ENCODE data around the gene E2F3. TPM values are rescaled to one million over a fixed set of nuclear protein-coding genes. Genes with fewer than 3 reads are reported as not detected.
"Not testable (repeated sequence)": the region's sequence is repeated elsewhere in the genome, so short reads cannot be mapped to it uniquely, and the experiment has no call there.

E2F3 gene
- total RNA-seq, 1 donor from 2014 or later: 3.5 TPM

DNA sequence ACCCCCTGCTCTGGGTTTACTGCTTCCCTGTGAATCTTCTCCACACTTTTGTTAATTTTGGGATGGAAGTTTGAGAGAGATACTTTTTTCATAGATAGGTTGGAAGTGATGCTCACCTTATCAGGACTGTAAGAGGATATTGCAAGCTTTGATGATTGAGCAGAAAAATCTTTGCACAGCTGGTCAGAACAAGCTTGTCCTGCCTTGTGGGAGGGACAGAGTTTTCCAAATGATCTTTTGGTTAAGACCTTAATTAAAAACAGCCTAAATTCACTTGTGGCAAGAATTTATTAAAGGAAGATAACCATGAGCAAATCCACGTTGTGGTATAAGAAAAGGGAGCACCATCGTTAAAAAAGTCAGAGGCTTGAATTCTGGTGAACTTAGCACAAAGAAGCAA, 32.2 kb downstream of the E2F3 start:
- DNase-seq (ENCODE audit: low read depth in 2 of 2): no peak

DNA sequence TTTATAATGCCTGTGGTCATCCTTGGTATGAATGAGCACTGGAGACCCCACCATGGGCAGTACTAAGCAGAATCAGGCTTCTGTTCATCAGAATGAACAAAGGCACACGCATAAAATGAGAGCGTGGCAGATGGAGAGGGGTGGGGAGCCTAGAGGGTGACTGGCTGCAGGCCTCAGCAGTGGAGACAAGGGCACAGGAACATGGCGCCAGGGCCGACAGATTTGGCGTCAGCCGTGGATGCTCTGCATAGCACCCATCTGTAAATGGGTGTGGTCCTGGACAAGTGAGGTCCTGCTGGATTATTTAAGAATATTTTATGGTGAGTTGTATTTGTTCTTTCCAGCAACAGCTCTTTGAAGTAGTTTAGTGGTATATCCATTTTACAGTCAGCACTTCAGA, 33.1 kb downstream of the E2F3 start:
- DNase-seq (ENCODE audit: low read depth in 2 of 2): no peak

DNA sequence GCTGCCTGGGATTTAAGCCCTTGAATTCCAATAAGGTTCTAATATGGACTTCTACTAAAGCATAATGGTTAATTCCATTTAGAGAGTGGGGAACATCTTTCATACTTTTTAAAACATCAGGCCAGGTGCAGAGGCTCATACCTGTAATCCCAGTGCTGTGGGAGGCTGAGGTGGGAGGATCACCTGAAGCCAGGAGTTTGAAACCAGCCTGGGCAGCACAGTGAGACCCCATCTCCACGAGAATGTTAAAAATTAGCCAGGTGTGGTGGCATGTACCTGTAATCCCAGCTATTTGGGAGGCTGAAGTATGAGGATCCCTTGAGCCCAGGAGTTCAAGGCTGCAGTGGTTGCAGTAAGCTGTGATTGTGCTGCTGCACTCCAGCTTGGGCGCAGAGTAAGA, 35.0 kb downstream of the E2F3 start:
- DNase-seq (ENCODE audit: low read depth in 2 of 2): no peak

DNA sequence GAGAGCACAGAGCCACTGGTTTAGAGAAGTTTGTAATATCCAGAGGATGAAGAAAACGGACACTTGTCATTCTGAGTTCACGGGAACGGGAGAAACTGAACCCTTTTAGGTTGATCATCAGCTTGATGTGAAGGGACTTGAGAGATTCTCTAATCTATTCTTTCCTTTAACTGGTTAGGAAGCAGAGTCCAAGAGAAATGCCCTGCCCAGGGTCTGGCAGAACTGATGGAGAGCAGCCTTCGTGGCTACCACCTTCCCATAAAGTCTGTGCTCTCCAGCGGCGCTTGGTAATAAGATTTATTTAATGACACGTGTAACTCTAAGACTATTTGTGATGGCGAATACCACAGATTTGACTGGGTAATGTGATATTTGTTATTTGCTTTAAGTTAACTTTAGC, 36.0 kb downstream of the E2F3 start:
- no peak for DNase-seq (ENCODE audit: low read depth in 2 of 2)

DNA sequence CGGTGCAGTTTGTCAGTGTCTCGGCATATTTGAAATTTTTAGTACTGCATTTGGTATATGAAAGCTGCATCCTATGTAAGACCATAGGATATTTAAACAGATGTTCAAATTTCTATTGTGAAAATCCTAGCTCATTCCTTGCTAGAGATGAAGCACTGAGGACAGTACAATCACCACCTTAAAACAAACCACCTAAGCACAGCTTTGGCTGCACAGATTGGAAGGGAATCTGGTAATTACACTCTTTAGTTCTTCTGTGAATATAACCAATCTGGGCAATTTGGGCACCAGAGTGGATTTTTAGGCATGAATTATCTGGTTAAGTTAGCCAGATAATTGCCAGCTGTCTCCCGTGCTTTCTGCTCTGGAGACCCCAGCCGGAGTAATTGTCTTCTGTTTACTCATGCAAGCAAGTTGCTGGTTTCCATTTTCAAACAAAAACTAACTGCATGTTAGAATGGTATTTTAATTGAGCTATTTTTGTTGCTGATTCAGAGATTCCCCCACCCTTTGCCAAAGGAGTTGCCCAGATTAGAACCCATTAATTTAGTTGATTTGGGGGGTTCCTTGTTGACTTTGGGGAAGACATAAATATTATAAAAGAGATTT, 36.9 kb downstream of the E2F3 start:
- no peak for DNase-seq (ENCODE audit: low read depth in 2 of 2)

DNA sequence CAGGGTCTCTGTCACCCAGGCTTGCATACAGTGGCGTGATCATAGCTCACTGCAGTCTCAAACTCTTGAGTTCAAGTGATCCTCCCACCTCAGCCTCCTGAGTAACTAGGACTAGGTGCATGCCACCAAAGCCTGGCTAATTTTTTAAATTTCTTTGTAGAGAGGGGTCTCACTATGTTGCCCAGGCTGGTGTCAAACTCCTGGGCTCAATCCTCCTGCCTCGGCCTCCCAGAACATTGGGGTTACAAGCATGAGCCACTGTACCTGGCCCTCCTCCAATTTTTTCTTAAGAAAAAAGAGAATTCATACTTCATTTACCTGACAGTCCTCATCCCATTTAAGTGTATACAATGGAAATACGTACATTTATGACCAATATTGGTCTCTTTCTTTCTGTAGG, 37.9 kb downstream of the E2F3 start:
- no peak for DNase-seq (ENCODE audit: low read depth in 2 of 2)

DNA sequence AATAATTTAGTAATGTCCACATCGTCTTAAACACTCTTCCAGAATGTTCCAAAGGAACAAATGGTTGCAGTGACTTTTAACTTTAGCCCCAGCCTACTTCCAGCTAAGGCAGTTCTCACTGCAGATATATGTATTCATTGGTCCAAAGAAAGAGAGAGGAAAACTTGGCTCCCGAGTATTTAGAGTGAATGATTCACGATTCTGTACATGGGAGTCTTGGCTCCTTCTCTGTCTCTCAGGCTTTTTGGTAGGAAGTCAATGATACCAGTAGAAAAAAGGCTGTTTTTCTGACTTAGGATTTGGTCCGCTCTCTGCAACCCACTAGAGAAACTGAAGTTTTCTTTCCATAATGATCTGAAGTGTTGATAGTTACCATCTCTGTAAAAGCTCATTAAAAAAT, 38.6 kb downstream of the E2F3 start:
- DNase-seq (ENCODE audit: low read depth in 2 of 2): no peak

DNA sequence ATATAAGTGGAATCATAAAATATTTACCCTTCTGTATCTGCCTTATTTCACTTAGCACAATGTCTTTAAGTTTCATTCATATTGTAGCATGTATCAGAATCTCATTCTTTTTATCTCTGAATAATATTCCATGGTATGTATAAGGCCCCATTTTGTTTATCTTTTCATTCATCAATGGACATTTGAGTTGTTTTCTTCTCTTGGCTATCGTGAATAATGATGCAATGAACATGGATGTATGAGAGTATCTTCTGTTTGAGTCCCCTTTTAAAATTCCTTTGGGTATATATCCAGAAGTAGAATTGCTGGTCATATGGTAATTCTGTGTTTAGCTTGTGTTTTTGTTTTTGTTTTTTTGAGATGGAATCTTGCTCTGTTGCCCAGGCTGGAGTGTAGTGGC, 39.6 kb downstream of the E2F3 start:
- no peak for DNase-seq (ENCODE audit: low read depth in 2 of 2)

DNA sequence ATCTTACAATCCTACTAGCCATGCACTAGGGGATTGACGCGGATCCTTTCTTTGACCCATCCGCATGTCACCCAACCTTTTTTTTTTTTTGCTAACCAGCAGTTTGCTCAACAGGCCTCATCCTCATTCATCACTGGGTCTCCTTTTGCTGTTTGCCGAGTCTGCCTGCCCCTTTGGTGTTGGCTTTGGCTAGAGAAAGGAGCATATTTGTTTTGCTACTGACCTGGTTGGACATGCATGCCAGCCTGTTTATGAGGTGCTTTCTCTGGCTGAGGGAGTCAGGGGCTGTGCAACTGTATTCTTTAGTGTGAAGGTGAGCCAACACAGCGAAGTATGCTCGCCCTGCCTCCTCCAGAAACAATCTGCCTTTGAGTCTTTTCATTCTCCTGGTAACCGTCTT, 40.2 kb downstream of the E2F3 start:
- no peak for DNase-seq (ENCODE audit: low read depth in 2 of 2)

DNA sequence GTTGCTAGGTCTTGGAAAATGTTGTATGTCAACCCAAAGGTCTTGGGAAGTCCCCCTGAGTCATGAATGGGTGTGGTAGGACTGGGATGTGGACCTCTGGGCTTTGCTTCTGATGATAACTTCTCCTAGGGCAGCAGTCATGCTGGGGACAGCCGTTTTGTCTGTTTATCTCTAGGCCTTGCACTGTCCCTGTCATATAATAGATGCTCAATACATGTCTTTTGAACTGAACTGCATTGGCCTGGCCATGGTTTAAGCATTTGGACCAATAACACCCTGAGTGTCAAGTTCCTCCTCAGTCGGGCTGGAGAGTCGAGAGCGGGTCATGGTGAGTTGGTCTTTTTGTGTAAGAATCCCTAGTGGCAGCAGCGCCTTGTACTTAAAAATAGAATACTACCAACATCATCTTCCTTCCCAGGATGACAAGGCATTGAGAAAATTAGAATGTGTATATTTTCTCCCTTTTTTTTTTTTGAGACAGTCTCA, 43.1 kb downstream of the E2F3 start:
- DNase-seq (ENCODE audit: low read depth in 2 of 2): peak in 1 of 2 donors; percentile 16

DNA sequence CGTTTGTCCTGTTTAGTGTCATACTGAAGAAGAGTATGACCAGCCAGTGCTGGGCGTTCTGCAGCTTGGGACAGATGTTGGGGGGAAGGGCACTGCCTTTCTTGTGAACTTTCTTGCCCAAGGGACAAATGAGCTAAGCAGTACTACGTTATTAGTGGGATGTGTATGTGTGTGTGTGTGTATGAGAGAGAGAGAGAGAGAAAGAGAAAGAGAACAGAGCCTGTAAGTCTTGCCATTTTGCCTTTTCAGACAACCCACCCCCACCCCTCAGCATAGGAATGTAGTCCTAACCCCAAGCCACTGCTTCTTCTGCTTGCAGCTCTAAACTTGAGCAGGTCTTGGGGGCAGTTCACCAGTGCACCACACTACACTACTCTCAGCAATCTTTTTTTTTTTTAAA, 45.5 kb downstream of the E2F3 start:
- no peak for DNase-seq (ENCODE audit: low read depth in 2 of 2)

DNA sequence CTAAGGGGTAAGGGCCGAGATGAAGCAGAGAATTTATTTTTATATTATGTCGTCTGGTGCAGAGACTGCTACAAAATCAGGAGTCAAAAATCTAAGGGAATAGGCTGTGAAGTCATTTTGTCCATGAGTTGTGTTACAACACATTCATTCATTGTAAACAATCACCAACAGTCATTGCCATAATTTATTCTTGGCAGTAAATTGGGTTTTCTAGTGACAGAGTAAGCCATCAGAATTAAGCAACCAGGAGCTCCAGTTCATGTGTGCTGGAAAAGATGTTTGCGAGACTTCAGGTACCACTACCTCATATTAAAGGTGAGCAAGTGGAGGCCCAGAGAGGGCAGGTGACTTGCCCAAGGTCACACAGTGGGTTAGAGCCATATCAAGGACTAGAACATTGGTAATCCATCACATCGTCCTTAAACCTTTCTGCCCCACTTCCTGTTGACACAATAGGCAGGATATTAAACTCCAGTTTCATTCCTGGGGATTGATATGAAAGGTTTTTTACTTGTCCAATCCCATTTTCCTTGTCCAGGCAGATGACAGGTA, 46.0 kb downstream of the E2F3 start:
- DNase-seq (ENCODE audit: low read depth in 2 of 2): no peak

DNA sequence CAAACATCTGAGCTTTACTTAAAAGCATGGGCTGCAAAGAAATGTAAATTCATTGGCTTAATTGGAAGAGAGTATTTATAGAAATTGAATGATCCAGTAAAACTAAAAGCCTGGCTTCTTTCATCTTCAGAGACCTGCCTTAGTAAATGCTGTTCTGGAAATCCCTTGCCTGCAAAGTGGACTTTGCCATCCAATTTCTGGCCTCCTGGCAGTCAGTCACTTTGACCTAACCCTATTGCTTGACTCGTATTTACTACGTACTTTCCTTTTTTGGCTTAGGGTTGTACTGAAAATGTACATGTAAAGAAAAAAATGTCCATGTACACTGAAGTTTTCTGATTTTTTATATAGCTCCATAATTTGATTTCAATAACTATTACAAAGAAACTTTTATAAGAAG, 47.1 kb downstream of the E2F3 start:
- no peak for DNase-seq (ENCODE audit: low read depth in 2 of 2)

DNA sequence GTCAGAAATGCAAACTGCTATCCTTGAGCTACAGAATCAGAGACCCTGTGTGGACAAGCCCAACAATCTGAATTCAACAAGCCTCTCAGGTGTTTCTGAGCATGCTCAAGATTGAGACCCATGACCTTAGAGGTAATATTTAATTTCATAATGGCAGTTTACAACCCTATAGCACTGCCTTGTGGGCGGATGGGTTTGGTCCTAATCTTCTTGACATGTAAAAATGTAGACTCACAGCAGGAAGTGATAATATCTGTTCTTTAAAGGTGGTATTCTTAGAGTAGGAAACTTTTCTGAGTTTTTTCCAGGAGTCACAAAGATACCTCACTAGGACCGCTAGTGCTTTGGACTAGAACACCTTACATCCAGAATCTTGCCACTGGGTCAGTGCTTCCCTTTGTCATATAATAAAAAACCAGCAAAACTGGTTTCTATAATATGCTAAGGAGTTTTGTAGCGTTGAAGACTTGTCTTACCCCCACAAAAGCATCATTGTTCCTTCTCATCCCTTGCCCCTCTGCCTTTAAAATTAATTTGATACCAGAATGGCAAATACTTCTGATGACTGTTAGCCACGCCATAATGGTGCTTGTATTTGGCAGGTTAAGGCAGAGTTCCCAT, 52.6 kb downstream of the E2F3 start:
- DNase-seq (ENCODE audit: low read depth in 2 of 2): no peak

DNA sequence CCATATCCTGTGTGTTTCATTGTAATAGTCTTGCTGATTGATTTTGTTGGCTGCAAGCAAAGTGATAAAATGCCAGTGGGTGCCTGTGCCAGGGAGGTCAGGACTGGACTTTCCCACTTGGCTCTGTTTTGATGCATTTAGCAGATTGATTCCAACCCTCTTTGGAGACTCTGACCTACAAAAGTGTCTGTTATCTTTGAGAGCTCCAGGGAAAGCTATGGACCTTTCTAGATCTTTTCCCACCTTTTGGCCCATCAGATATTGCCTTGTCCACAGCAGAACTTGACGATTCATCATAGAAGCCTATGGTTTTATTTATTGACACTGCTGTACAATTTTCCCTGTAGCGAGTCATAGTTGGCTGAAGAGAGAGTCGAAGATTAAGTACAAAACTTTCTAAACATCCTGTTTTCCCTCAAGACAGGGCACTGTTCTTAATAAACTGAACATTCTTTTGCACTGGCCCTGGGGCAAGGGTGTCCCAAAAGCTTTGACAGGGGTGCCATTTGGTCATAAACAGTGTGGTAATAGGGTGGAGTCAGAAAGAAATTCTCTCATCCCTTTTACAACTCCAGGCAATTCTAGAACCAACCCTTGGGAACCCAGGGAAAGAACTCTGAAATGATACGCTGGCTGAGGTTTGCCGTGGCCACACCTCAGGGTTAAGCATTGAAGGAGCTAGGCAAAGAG, 53.7 kb downstream of the E2F3 start:
- DNase-seq (ENCODE audit: low read depth in 2 of 2): peak; percentile 26 to 76

DNA sequence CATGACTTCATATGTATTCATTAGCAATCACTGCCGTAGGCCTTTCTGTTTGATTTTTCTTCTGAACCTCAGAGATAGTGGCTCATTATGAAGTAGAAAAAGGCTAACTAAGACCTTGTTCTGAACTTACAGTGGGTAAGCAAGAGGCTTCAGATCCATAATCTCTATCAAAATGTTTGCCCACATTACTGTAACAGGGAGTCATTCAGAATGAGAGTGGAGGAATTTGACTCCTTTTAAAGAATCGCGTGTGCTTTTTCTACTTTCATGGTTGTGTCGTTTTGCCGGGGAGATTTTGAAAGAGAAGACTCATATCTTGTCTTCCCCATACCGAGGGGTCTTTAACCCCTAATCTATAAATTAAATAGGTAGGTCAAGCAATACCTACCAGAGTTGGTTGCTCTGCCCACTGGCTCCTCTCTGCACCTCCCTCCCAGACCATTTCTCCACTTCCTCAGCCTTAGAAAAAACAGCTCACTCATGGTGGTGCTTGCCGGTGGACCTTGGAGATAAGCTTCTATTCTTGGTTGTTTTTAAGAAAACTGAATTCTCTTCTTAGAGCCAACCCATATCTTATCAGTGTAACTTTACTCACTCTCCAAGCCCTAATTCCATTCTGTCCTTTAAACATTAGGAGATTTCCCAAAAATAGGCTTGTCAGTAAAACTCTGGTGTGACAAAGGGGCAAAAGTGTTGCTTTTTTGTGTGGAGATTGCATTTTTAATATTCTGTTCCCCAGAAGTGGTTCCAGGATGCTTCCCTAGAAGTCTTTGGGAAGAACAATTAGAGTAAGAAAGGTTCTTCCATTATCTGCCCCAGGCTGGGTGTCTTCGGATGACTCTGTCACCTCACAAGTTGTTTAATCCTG, 56.6 kb downstream of the E2F3 start:
- DNase-seq (ENCODE audit: low read depth in 2 of 2): no peak

DNA sequence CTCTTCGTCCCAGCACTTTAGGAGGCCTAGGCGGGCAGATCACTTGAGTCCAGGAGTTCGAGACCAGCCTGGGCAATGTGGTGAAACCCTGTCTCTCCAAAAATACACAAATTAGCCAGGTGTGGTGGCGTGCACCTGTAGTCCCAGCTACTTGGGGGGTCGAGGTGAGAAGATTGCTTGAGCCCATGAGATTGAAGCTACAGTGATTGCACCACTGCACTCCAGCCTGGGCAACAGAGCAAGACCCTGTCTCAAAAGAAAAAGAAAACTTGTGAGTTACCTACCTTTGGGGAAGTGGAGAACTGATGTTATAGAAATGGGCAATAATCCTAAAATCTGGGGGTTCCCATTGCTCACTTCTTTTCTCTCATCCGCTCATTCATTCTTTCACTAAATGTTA, 58.0 kb downstream of the E2F3 start:
- no peak for DNase-seq (ENCODE audit: low read depth in 2 of 2)

DNA sequence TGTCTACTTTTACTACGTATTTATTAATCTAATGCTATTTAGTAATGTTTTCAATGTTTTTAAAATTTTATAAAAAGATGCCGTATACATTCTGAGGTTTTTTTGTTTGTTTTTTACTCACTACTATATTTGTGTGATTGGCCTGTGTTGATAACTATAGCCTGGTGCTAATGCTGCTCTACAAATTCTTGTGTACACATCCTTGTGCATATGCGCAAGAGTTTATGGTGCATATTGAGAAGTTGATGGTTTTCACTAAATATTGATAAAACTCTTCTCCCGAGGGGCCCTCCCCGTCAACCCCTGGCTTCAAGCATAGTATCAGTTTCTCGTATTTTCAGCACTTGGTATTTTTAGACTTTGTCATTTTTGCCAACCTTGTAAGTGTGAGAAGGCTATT, 59.9 kb downstream of the E2F3 start:
- DNase-seq (ENCODE audit: low read depth in 2 of 2): no peak

DNA sequence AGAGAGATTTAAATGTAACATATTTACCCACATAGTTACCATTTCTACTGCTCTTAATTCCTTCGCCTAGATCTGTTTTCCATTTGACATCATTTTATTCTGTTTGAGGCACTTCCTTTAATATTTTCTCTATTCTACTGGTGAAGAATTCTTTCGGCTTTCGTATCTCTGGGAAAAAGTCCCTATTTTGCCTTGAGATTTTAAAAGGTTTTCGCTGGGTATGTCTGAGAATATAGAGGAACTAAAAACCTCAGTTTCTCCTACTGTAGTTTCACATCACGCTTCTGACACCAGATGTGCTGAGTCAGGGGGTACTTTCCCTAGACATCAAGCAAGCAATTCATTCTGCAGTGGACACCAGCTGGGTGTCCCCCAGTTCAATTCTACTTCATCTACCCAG, 61.7 kb downstream of the E2F3 start:
- DNase-seq (ENCODE audit: low read depth in 2 of 2): no peak

DNA sequence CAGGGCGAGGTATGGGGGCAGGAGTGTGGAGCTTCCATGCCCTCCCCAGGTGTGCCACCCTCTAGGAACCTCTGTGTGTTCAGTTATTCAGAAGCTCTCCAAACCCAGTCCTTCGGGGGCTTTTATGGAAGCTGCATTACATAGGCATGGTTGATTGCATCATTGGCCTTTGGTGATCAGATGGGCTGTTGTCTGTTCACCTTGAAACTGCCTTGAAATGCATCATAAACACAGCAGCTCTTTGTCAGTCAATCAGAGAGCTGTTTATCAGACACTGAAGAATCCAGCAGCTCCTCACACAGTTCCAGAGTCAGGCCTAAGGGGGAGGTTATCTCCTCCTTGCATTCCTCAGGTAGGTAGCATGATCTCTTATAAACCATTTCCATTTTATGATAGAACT, 62.4 kb downstream of the E2F3 start:
- no peak for DNase-seq (ENCODE audit: low read depth in 2 of 2)

DNA sequence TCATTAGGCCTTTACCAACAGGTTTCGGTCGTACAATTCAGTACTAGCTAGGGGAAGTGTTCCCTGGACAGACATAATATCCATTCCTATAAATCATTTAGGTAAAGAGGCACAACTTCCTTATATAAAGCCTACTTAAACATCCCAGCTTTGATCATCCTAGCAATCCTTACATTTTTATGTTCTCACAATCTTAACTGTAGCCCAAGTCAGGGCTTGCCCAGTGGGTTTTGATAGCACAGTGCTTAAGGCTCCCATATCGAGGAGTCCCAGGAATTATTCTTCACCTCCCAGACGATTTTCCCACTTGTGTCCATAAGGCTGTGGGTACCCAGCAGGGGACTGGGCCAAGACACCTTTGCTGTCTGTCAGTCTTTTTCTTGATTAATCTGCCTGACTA, 63.2 kb downstream of the E2F3 start:
- no peak for DNase-seq (ENCODE audit: low read depth in 2 of 2)

DNA sequence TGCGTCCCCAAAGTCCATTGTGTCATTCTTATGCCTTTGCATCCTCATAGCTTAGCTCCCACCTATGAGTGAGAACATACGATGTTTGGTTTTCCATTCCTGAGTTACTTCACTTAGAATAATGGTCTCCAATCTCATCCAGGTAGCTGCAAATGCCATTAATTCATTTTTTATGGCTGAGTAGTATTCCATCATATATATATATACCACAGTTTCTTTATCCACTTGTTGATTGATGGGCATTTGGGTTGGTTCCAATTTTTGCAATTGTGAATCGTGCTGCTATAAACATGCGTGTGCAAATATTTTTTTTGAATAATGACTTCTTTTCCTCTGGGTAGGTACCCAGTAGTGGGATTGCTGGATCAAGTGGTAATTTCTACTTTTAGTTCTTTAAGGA, 63.9 kb downstream of the E2F3 start:
- DNase-seq (ENCODE audit: low read depth in 2 of 2): not testable (repeated sequence)

Data from dermis microvascular lymphatic vessel endothelial cell (primary cell).